HG02571 (cell line): ENCODE results near the gene GPBP1.

Experiments
- ATAC-seq: cut with Tn5 transposase; IDR thresholded peaks from one replicate; pipeline ENCODE4 v1.9.1; 2021; ENCODE audit warnings: mild to moderate bottlenecking, moderate library complexity; ENCODE audit not compliant: unreplicated experiment

Gene GPBP1

GRCh38 chr5:57207007-57207653, 33.3 kb downstream of the GPBP1 start:
- ATAC-seq: no peak

- ATAC-seq: no peak
Measured at GRCh38 chr5:57207681-57208080, 33.8 kb downstream of the GPBP1 start.

GRCh38 chr5:57209316-57210040, 35.6 kb downstream of the GPBP1 start:
- ATAC-seq: no peak

GRCh38 chr5:57210633-57211032, 36.8 kb downstream of the GPBP1 start:
- no peak for ATAC-seq

GRCh38 chr5:57211039-57211438, 37.2 kb downstream of the GPBP1 start:
- ATAC-seq: no peak

- no peak for ATAC-seq
Measured at GRCh38 chr5:57215629-57216195, 41.9 kb downstream of the GPBP1 start.

- ATAC-seq: no peak
Measured at GRCh38 chr5:57216714-57217113, 42.9 kb downstream of the GPBP1 start.

GRCh38 chr5:57219386-57219785, 45.5 kb downstream of the GPBP1 start:
- ATAC-seq: no peak

- ATAC-seq: peak; percentile 64
Measured at GRCh38 chr5:57221049-57221568, 47.2 kb downstream of the GPBP1 start.

- no peak for ATAC-seq
Measured at GRCh38 chr5:57225553-57225952, 51.7 kb downstream of the GPBP1 start.

- no peak for ATAC-seq
Measured at GRCh38 chr5:57229313-57229712, 55.5 kb downstream of the GPBP1 start.

- ATAC-seq: no peak
Measured at GRCh38 chr5:57231607-57232006, 57.7 kb downstream of the GPBP1 start.

- no peak for ATAC-seq
Measured at GRCh38 chr5:57232293-57233033, 58.6 kb downstream of the GPBP1 start.

- ATAC-seq: peak; percentile 75
Measured at GRCh38 chr5:57243286-57244137, 69.7 kb downstream of the GPBP1 start.

GRCh38 chr5:57244331-57244730, 70.5 kb downstream of the GPBP1 start:
- ATAC-seq: no peak

- ATAC-seq: no peak
Measured at GRCh38 chr5:57246426-57246825, 72.6 kb downstream of the GPBP1 start.

- no peak for ATAC-seq
Measured at GRCh38 chr5:57247765-57248164, 73.9 kb downstream of the GPBP1 start.

- no peak for ATAC-seq
Measured at GRCh38 chr5:57249265-57249874, 75.5 kb downstream of the GPBP1 start.

GRCh38 chr5:57258052-57258451, 84.2 kb downstream of the GPBP1 start:
- ATAC-seq: no peak

- ATAC-seq: no peak
Measured at GRCh38 chr5:57258943-57259342, 85.1 kb downstream of the GPBP1 start.
